IPS DF 4.7 (cell line): ENCODE results near the gene YKT6.
A peak's percentile ranks its signal among the peaks of the same experiment; 100 is the strongest.

Experiments
- DNase-seq: peaks from one replicate; pipeline ENCODE4 v3.0.0-alpha.2; 2013; ENCODE audit warnings: low spot score; ENCODE audit errors: extremely low read depth

Gene YKT6

GRCh38 chr7:44232901-44233715 lies 32.3 kb downstream of the YKT6 start:
- no peak for DNase-seq

GRCh38 chr7:44235066-44235465 lies 34.3 kb downstream of the YKT6 start:
- no peak for DNase-seq

GRCh38 chr7:44235582-44236332 lies 35.0 kb downstream of the YKT6 start:
- DNase-seq, result no peak

- DNase-seq, result no peak
These were observed 35.6 kb downstream of the YKT6 start for GRCh38 chr7:44236333-44236728.

GRCh38 chr7:44237696-44238095 lies 36.9 kb downstream of the YKT6 start:
- DNase-seq, result no peak

GRCh38 chr7:44238116-44238695 lies 37.4 kb downstream of the YKT6 start:
- DNase-seq, result no peak

GRCh38 chr7:44239361-44239760 lies 38.6 kb downstream of the YKT6 start:
- no peak for DNase-seq

GRCh38 chr7:44240376-44240775 lies 39.6 kb downstream of the YKT6 start:
- no peak for DNase-seq

GRCh38 chr7:44240983-44241510 lies 40.3 kb downstream of the YKT6 start:
- DNase-seq, result peak; percentile 41

GRCh38 chr7:44242091-44242490 lies 41.3 kb downstream of the YKT6 start:
- DNase-seq, result no peak

- DNase-seq, result no peak
These were observed 43.5 kb downstream of the YKT6 start for GRCh38 chr7:44244282-44244681.

- no peak for DNase-seq
These were observed 45.8 kb downstream of the YKT6 start for GRCh38 chr7:44246396-44247113.

- DNase-seq, result no peak
These were observed 47.3 kb downstream of the YKT6 start for GRCh38 chr7:44247868-44248651.

GRCh38 chr7:44249639-44250234 lies 49.0 kb downstream of the YKT6 start:
- DNase-seq, result no peak

GRCh38 chr7:44251269-44251668 lies 50.5 kb downstream of the YKT6 start:
- DNase-seq, result no peak

- DNase-seq, result no peak
These were observed 51.1 kb downstream of the YKT6 start for GRCh38 chr7:44251881-44252280.

- no peak for DNase-seq
These were observed 55.7 kb downstream of the YKT6 start for GRCh38 chr7:44256459-44256858.

- no peak for DNase-seq
These were observed 56.4 kb downstream of the YKT6 start for GRCh38 chr7:44257213-44257612.

GRCh38 chr7:44257618-44258422 lies 57.0 kb downstream of the YKT6 start:
- no peak for DNase-seq

GRCh38 chr7:44258423-44258760 lies 57.6 kb downstream of the YKT6 start:
- no peak for DNase-seq
